Esophagus muscularis mucosa (tissue), 4 donors: ENCODE measurements around the gene UBE2D1.

Source experiments
- EP300 ChIP-seq: sonication (generic); formaldehyde crosslinking; IDR thresholded peaks from one replicate; pipeline ENCODE4 v1.6.1; 2017; ENCODE audit warnings: antibody characterized with exemption
- POLR2A ChIP-seq: fragments of 450-650 bp; IDR thresholded peaks from one replicate; pipeline ENCODE4 v1.6.1; 2017; ENCODE audit warnings: antibody characterized with exemption, moderate library complexity, mild to moderate bottlenecking, low read depth
- TF ChIP-seq, protein P1 (sequence below), 3 experiments: fragments of 200-600 bp in 2 of 3; fragments of 450-650 bp in 1 of 3; sonication (generic) in 2 of 3; IDR thresholded peaks; one replicate each; pipeline ENCODE4 v1.5.1; 2017 to 2019; ENCODE audit warnings: antibody characterized with exemption in 3 of 3, mild to moderate bottlenecking in 2 of 3, moderate library complexity in 1 of 3

DNA sequence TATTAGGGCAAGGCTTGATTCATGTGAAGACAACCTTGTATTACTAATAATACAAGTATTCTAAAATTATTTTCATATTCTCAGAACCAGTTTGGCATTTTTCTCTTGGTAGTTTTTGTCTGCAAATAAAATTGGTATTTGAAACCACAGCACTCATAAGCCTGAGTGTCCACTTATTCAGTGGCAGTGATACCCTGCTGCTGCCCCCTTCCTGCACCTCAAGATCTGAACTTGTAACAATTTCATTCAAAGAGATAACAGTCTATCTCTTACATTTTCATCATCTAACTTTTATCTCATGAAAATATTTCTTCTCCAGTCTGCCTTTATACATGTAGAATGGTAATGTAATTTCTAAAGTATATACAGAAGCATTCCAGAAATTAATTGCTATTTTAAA lies 59.7 kb downstream of the UBE2D1 start:
- TF ChIP-seq POLR2A (no peak), EP300 (no peak)
- TF ChIP-seq, protein P1, sequence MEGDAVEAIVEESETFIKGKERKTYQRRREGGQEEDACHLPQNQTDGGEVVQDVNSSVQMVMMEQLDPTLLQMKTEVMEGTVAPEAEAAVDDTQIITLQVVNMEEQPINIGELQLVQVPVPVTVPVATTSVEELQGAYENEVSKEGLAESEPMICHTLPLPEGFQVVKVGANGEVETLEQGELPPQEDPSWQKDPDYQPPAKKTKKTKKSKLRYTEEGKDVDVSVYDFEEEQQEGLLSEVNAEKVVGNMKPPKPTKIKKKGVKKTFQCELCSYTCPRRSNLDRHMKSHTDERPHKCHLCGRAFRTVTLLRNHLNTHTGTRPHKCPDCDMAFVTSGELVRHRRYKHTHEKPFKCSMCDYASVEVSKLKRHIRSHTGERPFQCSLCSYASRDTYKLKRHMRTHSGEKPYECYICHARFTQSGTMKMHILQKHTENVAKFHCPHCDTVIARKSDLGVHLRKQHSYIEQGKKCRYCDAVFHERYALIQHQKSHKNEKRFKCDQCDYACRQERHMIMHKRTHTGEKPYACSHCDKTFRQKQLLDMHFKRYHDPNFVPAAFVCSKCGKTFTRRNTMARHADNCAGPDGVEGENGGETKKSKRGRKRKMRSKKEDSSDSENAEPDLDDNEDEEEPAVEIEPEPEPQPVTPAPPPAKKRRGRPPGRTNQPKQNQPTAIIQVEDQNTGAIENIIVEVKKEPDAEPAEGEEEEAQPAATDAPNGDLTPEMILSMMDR (IDR thresholded peaks at IDR 0.05): no peak
